Osteoblast (primary cell): Measurements from ENCODE around the gene EIF4E1B. TPM values are rescaled to one million over a fixed set of nuclear protein-coding genes. Genes with fewer than 3 reads are reported as not detected.
A peak's percentile ranks its signal among the peaks of the same experiment; 100 is the strongest.

Experiments
- DNase-seq: peaks from one replicate; pipeline ENCODE4 v3.0.0; 2011; ENCODE audit warnings: low spot score, mixed read lengths; ENCODE audit not compliant: insufficient read length; ENCODE audit errors: missing footprints
- H2AFZ ChIP-seq: 2 replicates; pipeline ENCODE4 v1.6.0; 2011; ENCODE audit warnings: mild to moderate bottlenecking, low read length
- H3K27ac ChIP-seq: 2 replicates; pipeline ENCODE4 v1.5.1; 2011; ENCODE audit warnings: mild to moderate bottlenecking, low read depth, low read length, moderate library complexity
- H3K27me3 ChIP-seq: 2 replicates; pipeline ENCODE4 v1.6.0; 2012; ENCODE audit warnings: mild to moderate bottlenecking, control low read depth, inconsistent platforms, low read length, moderate library complexity; ENCODE audit not compliant: insufficient read depth
- H3K36me3 ChIP-seq: 2 replicates; pipeline ENCODE4 v1.5.1; 2011; ENCODE audit warnings: mild to moderate bottlenecking, low read length, control low read depth, moderate library complexity; ENCODE audit not compliant: insufficient read depth
- H3K4me1 ChIP-seq: 2 replicates; pipeline ENCODE4 v1.5.1; 2011; ENCODE audit warnings: mild to moderate bottlenecking, low read length, control low read depth, moderate library complexity; ENCODE audit not compliant: insufficient read depth
- H3K4me2 ChIP-seq: 2 replicates; pipeline ENCODE4 v1.6.0; 2011; ENCODE audit warnings: mild to moderate bottlenecking, low read length; ENCODE audit not compliant: insufficient read depth
- H3K4me3 ChIP-seq: fragments of 200-600 bp; sonication (generic); 3 replicates; pipeline ENCODE4 v1.5.1; 2012; ENCODE audit warnings: mild to moderate bottlenecking, low read length, inconsistent platforms; ENCODE audit not compliant: insufficient read depth
- H3K79me2 ChIP-seq: 2 replicates; pipeline ENCODE4 v1.6.0; 2012; ENCODE audit warnings: mild to moderate bottlenecking, low read length, control low read depth, inconsistent platforms; ENCODE audit not compliant: insufficient read depth
- H3K9me3 ChIP-seq: 2 replicates; pipeline ENCODE4 v1.5.1; 2011; ENCODE audit warnings: low read depth, low read length, control low read depth
- H4K20me1 ChIP-seq: 2 replicates; pipeline ENCODE4 v1.6.0; 2012; ENCODE audit warnings: mild to moderate bottlenecking, low read length, control low read depth; ENCODE audit not compliant: insufficient read depth
- CTCF ChIP-seq: IDR thresholded peaks from 2 replicates; pipeline ENCODE4 v1.5.1; 2011; ENCODE audit warnings: mild to moderate bottlenecking, low read depth, low read length, moderate library complexity; ENCODE audit errors: extremely low read depth
- total RNA-seq: library from RNA; depleted of rRNA; stranded (reverse); fragments of >200 nt; gene quantifications from 2 replicates; pipeline ENCODE4 v1.2.3, GENCODE V29; 2012

Gene EIF4E1B
- total RNA-seq, 1 donor: not detected

- H3K4me3 ChIP-seq: peak overlapping the region; percentile 43
- peaks cover 69% of the 10 kb centered on the region for H3K27me3 ChIP-seq
- no peaks in the 10 kb centered on the region for H3K36me3 ChIP-seq
- no peak overlapping the region for H3K27ac ChIP-seq
- no peaks in the 10 kb centered on the region for H3K9me3 ChIP-seq
- no peak for TF ChIP-seq CTCF
- H3K4me1 ChIP-seq: peaks cover under 1% of the 10 kb centered on the region
- H2AFZ ChIP-seq: no peak overlapping the region
- no peaks in the 10 kb centered on the region for H4K20me1 ChIP-seq
- no peaks in the 10 kb centered on the region for H3K79me2 ChIP-seq
- DNase-seq: peak; percentile 88
- H3K4me2 ChIP-seq: peak overlapping the region; percentile 51
These were observed 10.0 kb upstream of the EIF4E1B start for GRCh38 chr5:176620333-176620981.

- no peaks in the 10 kb centered on the region for H3K79me2 ChIP-seq
- H3K27me3 ChIP-seq: peaks cover 70% of the 10 kb centered on the region
These were observed 8.8 kb upstream of the EIF4E1B start for GRCh38 chr5:176621661-176622079.

GRCh38 chr5:176624142-176624541 is 6.3 kb upstream of the EIF4E1B start:
- Histone ChIP-seq H2AFZ (no peak overlapping the region), H3K4me2 (no peak overlapping the region), H3K9me3 (no peaks in the 10 kb centered on the region), H4K20me1 (no peaks in the 10 kb centered on the region), H3K79me2 (no peaks in the 10 kb centered on the region), H3K4me3 (no peak overlapping the region), H3K27ac (no peak overlapping the region), H3K36me3 (no peaks in the 10 kb centered on the region), H3K4me1 (no peaks in the 10 kb centered on the region), H3K27me3 (peaks cover 74% of the 10 kb centered on the region)
- no peak for TF ChIP-seq CTCF
- DNase-seq: no peak

More at GRCh38 chr5:176621661-176622079, 8.8 kb upstream of the EIF4E1B start:
- Histone ChIP-seq H3K4me3 (no peak overlapping the region), H3K36me3 (no peaks in the 10 kb centered on the region), H4K20me1 (no peaks in the 10 kb centered on the region), H3K4me2 (no peak overlapping the region), H3K27ac (no peak overlapping the region), H2AFZ (no peak overlapping the region), H3K4me1 (no peaks in the 10 kb centered on the region), H3K9me3 (no peaks in the 10 kb centered on the region)
- no peak for TF ChIP-seq CTCF
- peak; percentile 88 for DNase-seq

- no peak for DNase-seq
- Histone ChIP-seq H3K27ac (no peak overlapping the region), H3K4me2 (no peak overlapping the region), H3K27me3 (peaks cover 75% of the 10 kb centered on the region), H2AFZ (no peak overlapping the region), H4K20me1 (no peaks in the 10 kb centered on the region), H3K9me3 (no peaks in the 10 kb centered on the region), H3K4me3 (no peak overlapping the region), H3K36me3 (no peaks in the 10 kb centered on the region), H3K4me1 (no peaks in the 10 kb centered on the region), H3K79me2 (no peaks in the 10 kb centered on the region)
- no peak for TF ChIP-seq CTCF
These were observed 5.5 kb upstream of the EIF4E1B start for GRCh38 chr5:176624938-176625337.
